Measurements from ENCODE around the gene RASA4B. TPM values are rescaled to one million over a fixed set of nuclear protein-coding genes. Genes with fewer than 3 reads are reported as not detected.

RASA4B gene
- total RNA-seq, 1 donor from 2014 or later: 0.79 TPM

GRCh38 chr7:102469972-102470825 lies 47.4 kb downstream of the RASA4B start:
- Histone ChIP-seq H3K27me3 (ENCODE audit: control insufficient read depth, insufficient read depth, low read length) (no peaks in the 10 kb centered on the region), H3K4me3 (ENCODE audit: low read depth, low read length) (no peak overlapping the region), H3K36me3 (ENCODE audit: control insufficient read depth, insufficient read depth, low read length) (peaks cover 7% of the 10 kb centered on the region)
- TF ChIP-seq CTCF (IDR thresholded peaks at IDR 0.05; ENCODE audit: insufficient read depth, low read length, severe bottlenecking): no peak
- DNase-seq (ENCODE audit: low read depth) (no peak), FAIRE-seq (no peak)

DNA sequence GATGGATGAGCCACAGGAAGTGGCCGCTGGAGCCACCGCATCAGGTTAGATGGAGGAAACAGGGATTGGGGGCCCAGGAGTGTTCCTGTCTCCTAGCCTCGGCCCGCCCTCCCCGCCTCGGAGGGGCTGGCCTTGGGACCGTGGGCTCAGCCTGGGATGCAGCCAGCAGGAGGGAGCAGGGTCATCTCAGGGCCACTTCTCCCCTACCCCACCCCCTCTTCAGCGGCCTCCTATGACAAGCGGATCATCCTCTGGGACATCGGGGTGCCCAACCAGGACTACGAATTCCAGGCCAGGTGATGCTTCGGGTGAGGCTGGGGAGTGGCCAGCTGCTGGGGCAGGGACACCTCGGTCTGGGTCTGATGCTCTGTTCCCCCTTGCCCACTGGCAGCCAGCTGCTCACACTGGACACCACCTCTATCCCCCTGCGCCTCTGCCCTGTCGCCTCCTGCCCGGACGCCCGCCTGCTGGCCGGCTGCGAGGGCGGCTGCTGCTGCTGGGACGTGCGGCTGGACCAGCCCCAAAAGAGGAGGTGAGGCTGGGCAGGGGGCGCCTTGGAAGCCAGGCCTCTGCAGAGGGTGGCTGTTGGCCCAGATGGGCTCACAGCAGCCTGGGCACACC lies 48.1 kb downstream of the RASA4B start:
- Histone ChIP-seq H3K36me3 (ENCODE audit: control insufficient read depth, insufficient read depth, low read length) (peaks cover 7% of the 10 kb centered on the region), H3K4me3 (ENCODE audit: low read depth, low read length) (no peak overlapping the region), H3K27me3 (ENCODE audit: control insufficient read depth, insufficient read depth, low read length) (no peaks in the 10 kb centered on the region)
- FAIRE-seq (no peak), DNase-seq (ENCODE audit: low read depth) (no peak)
- TF ChIP-seq CTCF (IDR thresholded peaks at IDR 0.05; ENCODE audit: insufficient read depth, low read length, severe bottlenecking): no peak

- TF ChIP-seq CTCF (IDR thresholded peaks at IDR 0.05; ENCODE audit: insufficient read depth, low read length, severe bottlenecking): no peak
- H3K4me3 ChIP-seq (ENCODE audit: low read depth, low read length): no peak overlapping the region
- H3K27me3 ChIP-seq (ENCODE audit: control insufficient read depth, insufficient read depth, low read length): no peaks in the 10 kb centered on the region
- H3K36me3 ChIP-seq (ENCODE audit: control insufficient read depth, insufficient read depth, low read length): peaks cover 7% of the 10 kb centered on the region
- no peak for DNase-seq (ENCODE audit: low read depth)
- no peak for FAIRE-seq
These were observed 48.9 kb downstream of the RASA4B start for GRCh38 chr7:102468478-102469350.

DNA sequence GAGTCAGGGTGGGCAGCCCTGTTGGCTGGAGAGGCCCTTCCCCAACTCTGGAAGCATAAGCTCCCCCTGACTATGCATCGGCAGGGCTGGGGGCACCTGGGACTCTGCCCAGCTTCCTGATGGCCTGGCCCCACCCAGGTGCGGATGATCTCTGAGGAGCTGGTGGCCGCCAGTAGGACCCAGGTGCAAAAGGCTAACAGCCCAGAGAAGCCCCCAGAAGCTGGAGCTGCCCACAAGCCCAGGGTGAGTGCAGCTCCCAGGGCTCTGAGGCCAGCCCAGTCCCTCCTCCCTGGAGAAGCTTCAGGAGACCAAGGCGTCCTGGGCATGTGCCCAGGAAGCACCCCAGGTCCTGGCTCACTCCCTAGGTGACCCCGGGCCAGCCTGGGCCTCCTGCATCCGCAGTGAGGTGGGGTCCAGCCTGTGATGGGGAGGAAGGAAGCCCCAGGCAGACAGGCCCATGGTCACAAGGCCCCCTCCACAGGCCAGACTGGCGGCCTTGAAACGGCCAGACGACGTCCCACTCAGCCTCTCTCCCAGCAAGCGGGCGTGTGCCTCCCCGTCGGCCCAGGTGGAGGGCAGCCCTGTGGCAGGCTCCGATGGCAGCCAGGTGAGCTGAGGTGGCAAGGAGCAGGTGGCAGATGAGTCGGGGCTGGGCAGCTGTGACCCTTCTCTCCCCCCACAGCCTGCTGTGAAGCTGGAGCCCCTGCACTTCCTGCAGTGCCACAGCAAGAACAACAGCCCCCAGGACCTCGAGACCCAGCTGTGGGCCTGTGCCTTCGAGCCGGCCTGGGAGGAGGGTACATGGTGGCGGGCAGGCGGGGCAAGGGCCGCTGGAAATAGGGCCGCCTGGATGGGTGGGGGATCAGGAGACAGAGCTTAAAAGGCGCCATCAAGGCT lies 49.7 kb downstream of the RASA4B start:
- Histone ChIP-seq H3K36me3 (ENCODE audit: control insufficient read depth, insufficient read depth, low read length) (peaks cover 6% of the 10 kb centered on the region), H3K27me3 (ENCODE audit: control insufficient read depth, insufficient read depth, low read length) (no peaks in the 10 kb centered on the region), H3K4me3 (ENCODE audit: low read depth, low read length) (no peak overlapping the region)
- no peak for TF ChIP-seq CTCF (IDR thresholded peaks at IDR 0.05; ENCODE audit: insufficient read depth, low read length, severe bottlenecking)
- FAIRE-seq: no peak
- DNase-seq (ENCODE audit: low read depth): no peak

GRCh38 chr7:102466097-102466496 lies 51.5 kb downstream of the RASA4B start:
- no peak for TF ChIP-seq CTCF (IDR thresholded peaks at IDR 0.05; ENCODE audit: insufficient read depth, low read length, severe bottlenecking)
- Histone ChIP-seq H3K36me3 (ENCODE audit: control insufficient read depth, insufficient read depth, low read length) (peaks cover 6% of the 10 kb centered on the region), H3K4me3 (ENCODE audit: low read depth, low read length) (no peak overlapping the region), H3K27me3 (ENCODE audit: control insufficient read depth, insufficient read depth, low read length) (no peaks in the 10 kb centered on the region)
- DNase-seq (ENCODE audit: low read depth): no peak
- FAIRE-seq: no peak
